Ovary (tissue), 3 donors: ENCODE measurements around the gene SPATA2.

Experiments
- CTCF ChIP-seq, 3 donors: fragments of 450-650 bp in 2 of 3; fragments of 200-600 bp in 1 of 3; IDR thresholded peaks; one replicate each; pipeline versions ENCODE4 v1.5.1 to v1.8.0; 2016 to 2022; ENCODE audit warnings: antibody characterized with exemption in 3 of 3, mild to moderate bottlenecking in 1 of 3
- EP300 ChIP-seq: sonication (generic); formaldehyde crosslinking; IDR thresholded peaks from one replicate; pipeline ENCODE4 v1.6.1; 2017; ENCODE audit warnings: antibody characterized with exemption
- POLR2A ChIP-seq: fragments of 450-650 bp; IDR thresholded peaks from one replicate; pipeline ENCODE4 v1.6.1; 2017; ENCODE audit warnings: antibody characterized with exemption, mild to moderate bottlenecking, moderate library complexity
- donor health status: DM: no; HTN: no; CAD: no.

- TF ChIP-seq POLR2A (no peak), CTCF (IDR thresholded peaks at IDR 0.05) (no peak), EP300 (no peak)
Measured at GRCh38 chr20:49880724-49881445, 34.4 kb downstream of the SPATA2 start.
